ENCODE data around the gene EIF4B. TPM values are rescaled to one million over a fixed set of nuclear protein-coding genes. Genes with fewer than 3 reads are reported as not detected.

The EIF4B gene
- total and polyA plus RNA-seq, 2 of the 13 experiments (the other 11 are each of a cell fraction or from before 2014, with no cell fraction given), result 416 to 548 TPM

GRCh38 chr12:53074999-53075370, 68.7 kb downstream of the EIF4B start:
- FAIRE-seq (no peak), DNase-seq (ENCODE audit: low spot score) (no peak), ATAC-seq (no peak)
- Histone ChIP-seq H3K9ac (ENCODE audit: insufficient read depth, low read depth, low read length) (no peak overlapping the region), H3K27ac (ENCODE audit: extremely low read length, insufficient read depth, low read length) (no peak overlapping the region), H3K9me3 (ENCODE audit: low read length) (no peaks in the 10 kb centered on the region), H3K4me2 (ENCODE audit: low read depth, low read length) (no peak overlapping the region), H3K79me2 (ENCODE audit: insufficient read depth, low read length) (no peaks in the 10 kb centered on the region), H3K4me1 (ENCODE audit: insufficient read depth, low read length) (peaks cover 60% of the 10 kb centered on the region), H3K4me3 (replicated peaks in 1 of 3; ENCODE audit: insufficient read depth in 1 of 3, low read depth in 2 of 3, low read length in 3 of 3) (no peak overlapping the region), H2AFZ (ENCODE audit: low read length) (no peak overlapping the region), H3K27me3 (ENCODE audit: control insufficient read depth in 1 of 2, insufficient read depth in 2 of 2, low read length in 2 of 2) (no peaks in the 10 kb centered on the region; a peak in 1 of 5 replicates), H3K36me3 (replicated peaks in 1 of 2; ENCODE audit: control insufficient read depth in 1 of 2, insufficient read depth in 2 of 2, low read length in 2 of 2) (peaks cover 1 to 12% of the 10 kb centered on the region in 2 experiments; a peak in 2 of 5 replicates), H4K20me1 (ENCODE audit: insufficient read depth, low read length) (no peaks in the 10 kb centered on the region)
- intact Hi-C loops (cut with micrococcal nuclease; ENCODE audit: unreplicated experiment) (no loop called here), in situ Hi-C loops (cut with HindIII; ENCODE audit: extremely low pct_ligation_motif_present, low pct_unique_long_range_greater_than_20kb) (no loop called here)
- POLR2A ChIA-PET, result interaction anchor here (1.2 to 1.3 kb wide), 2 partner anchors 21 to 24 kb away, joined by 3 to 4 read pairs; no protein-coding TSS in a partner anchor
- CTCF ChIA-PET (ENCODE audit: low intra/inter-chr PET ratio, low total read pairs), result no interaction called here
- BruUV-seq (replicated peaks), result no TSS peak
- TF ChIP-seq SOX6 (IDR thresholded peaks at IDR 0.05), result no peak
- no peak for TF ChIP-seq SOX6 (CRISPR knock-in tag; IDR thresholded peaks at IDR 0.05)
- TF ChIP-seq PLRG1 (conservative IDR thresholded peaks at IDR 0.05), result no peak
- no peak for TF ChIP-seq TOPORS (CRISPR knock-in tag; IDR thresholded peaks at IDR 0.05)
- TF ChIP-seq PHF8 (CRISPR knock-in tag; IDR thresholded peaks at IDR 0.05), result no peak
- WGBS (ENCODE audit: low lambda C conversion rate), result 90% methylated on average over 3 of the region's 3 CpGs

- intact Hi-C loops (cut with micrococcal nuclease; ENCODE audit: unreplicated experiment) (no loop called here), in situ Hi-C loops (cut with HindIII; ENCODE audit: extremely low pct_ligation_motif_present, low pct_unique_long_range_greater_than_20kb) (no loop called here)
- ChIA-PET CTCF (ENCODE audit: low intra/inter-chr PET ratio, low total read pairs) (no interaction called here), POLR2A (interaction anchor here (1.3 kb wide), 1 partner anchor 22 kb away, joined by 4 read pairs; no protein-coding TSS in a partner anchor)
- BruUV-seq (replicated peaks), result no TSS peak
- H3K36me3 ChIP-seq (replicated peaks in 1 of 2; ENCODE audit: control insufficient read depth in 1 of 2, insufficient read depth in 2 of 2, low read length in 2 of 2), result peaks cover 1 to 12% of the 10 kb centered on the region in 2 experiments; a peak in 1 of 5 replicates
- H3K4me1 ChIP-seq (ENCODE audit: insufficient read depth, low read length), result peaks cover 71% of the 10 kb centered on the region
- DNase-seq (ENCODE audit: low spot score), result no peak
- no peaks in the 10 kb centered on the region for H3K9me3 ChIP-seq (ENCODE audit: low read length)
- H3K27ac ChIP-seq (ENCODE audit: extremely low read length, insufficient read depth, low read length), result no peak overlapping the region
- TF ChIP-seq ZNF282 (IDR thresholded peaks at IDR 0.05; ENCODE audit: partially characterized antibody), result no peak
- no peak for TF ChIP-seq FIP1L1 (IDR thresholded peaks at IDR 0.05; ENCODE audit: borderline replicate concordance, insufficient read depth, low read depth, low read length)
- TF ChIP-seq PAWR (CRISPR knock-in tag; IDR thresholded peaks at IDR 0.05; ENCODE audit: borderline replicate concordance), result no peak
- no peaks in the 10 kb centered on the region for H4K20me1 ChIP-seq (ENCODE audit: insufficient read depth, low read length)
- H2AFZ ChIP-seq (ENCODE audit: low read length), result no peak overlapping the region
- ATAC-seq, result no peak
- WGBS (ENCODE audit: low lambda C conversion rate), result 84% methylated on average over 3 of the region's 3 CpGs
- no peak for FAIRE-seq
- no peaks in the 10 kb centered on the region for H3K79me2 ChIP-seq (ENCODE audit: insufficient read depth, low read length)
- no peak overlapping the region for H3K4me2 ChIP-seq (ENCODE audit: low read depth, low read length)
- no peak overlapping the region for H3K4me3 ChIP-seq (replicated peaks in 1 of 3; ENCODE audit: insufficient read depth in 1 of 3, low read depth in 2 of 3, low read length in 3 of 3)
- no peak overlapping the region for H3K9ac ChIP-seq (ENCODE audit: insufficient read depth, low read depth, low read length)
- no peaks in the 10 kb centered on the region; a peak in 1 of 5 replicates for H3K27me3 ChIP-seq (ENCODE audit: control insufficient read depth in 1 of 2, insufficient read depth in 2 of 2, low read length in 2 of 2)
Observed at GRCh38 chr12:53076461-53076860, 70.2 kb downstream of the EIF4B start.
